Effector memory CD8-positive, alpha-beta T cell (primary cell): ENCODE results near the gene TTC27.

Experiments
- ATAC-seq: fragments of 150-1000 bp; cut with Tn5 transposase; replicated peaks from 2 replicates; pipeline ENCODE4 v1.10.0; 2021; ENCODE audit warnings: mild to moderate bottlenecking, moderate library complexity
- DNase-seq, 3 experiments: peaks; one replicate each; pipeline ENCODE4 v3.0.0; 2021
- H3K27ac Mint-ChIP-seq, 2 donors: one replicate each; pipeline ENCODE4 v1.8.0; 2022; ENCODE audit warnings: mild to moderate bottlenecking in 2 of 2, mixed read lengths in 2 of 2, moderate library complexity in 2 of 2
- H3K27me3 Mint-ChIP-seq, 2 donors: one replicate each; pipeline ENCODE4 v1.8.0; 2022; ENCODE audit warnings: mixed read lengths in 2 of 2
- H3K36me3 Mint-ChIP-seq: one replicate; pipeline ENCODE4 v1.8.0; 2022; ENCODE audit warnings: mild to moderate bottlenecking, moderate library complexity, mixed read lengths; ENCODE audit not compliant: insufficient read depth
- H3K4me1 Mint-ChIP-seq, 2 donors: one replicate each; pipeline ENCODE4 v1.8.0; 2022; ENCODE audit warnings: low read depth in 2 of 2, mixed read lengths in 2 of 2
- H3K4me3 Mint-ChIP-seq, 2 donors: one replicate each; pipeline ENCODE4 v1.8.0; 2022; ENCODE audit warnings: mild to moderate bottlenecking in 2 of 2, mixed read lengths in 2 of 2, moderate library complexity in 2 of 2
- H3K9me3 Mint-ChIP-seq, 2 donors: one replicate each; pipeline ENCODE4 v1.8.0; 2022; ENCODE audit warnings: mixed read lengths in 2 of 2

TTC27 gene

DNA sequence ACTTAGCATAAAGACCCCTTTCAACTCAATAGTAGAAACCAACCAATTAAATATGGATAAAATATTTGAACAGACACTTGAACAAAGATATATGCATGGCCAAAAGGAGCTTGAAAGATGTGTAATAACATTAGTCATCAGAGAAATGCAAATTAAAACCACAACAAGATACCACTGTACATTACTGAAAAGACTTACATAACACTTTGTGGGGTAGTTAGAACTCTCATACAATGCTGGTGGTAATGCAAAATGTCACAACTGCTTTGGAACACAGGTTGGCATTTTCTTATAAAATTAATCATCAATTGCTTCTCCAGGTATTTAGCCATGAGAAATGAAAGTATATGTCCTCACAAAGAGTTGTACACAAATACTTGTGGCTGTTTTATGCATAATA is 60.7 kb downstream of the TTC27 start:
- H3K36me3 Mint-ChIP-seq, result peaks cover 3% of the 10 kb centered on the region
- no peaks in the 10 kb centered on the region for H3K4me1 Mint-ChIP-seq
- DNase-seq, result no peak
- no peaks in the 10 kb centered on the region for H3K9me3 Mint-ChIP-seq
- H3K27ac Mint-ChIP-seq, result no peak overlapping the region
- ATAC-seq, result no peak
- H3K4me3 Mint-ChIP-seq, result no peak overlapping the region
- H3K27me3 Mint-ChIP-seq, result no peaks in the 10 kb centered on the region

DNA sequence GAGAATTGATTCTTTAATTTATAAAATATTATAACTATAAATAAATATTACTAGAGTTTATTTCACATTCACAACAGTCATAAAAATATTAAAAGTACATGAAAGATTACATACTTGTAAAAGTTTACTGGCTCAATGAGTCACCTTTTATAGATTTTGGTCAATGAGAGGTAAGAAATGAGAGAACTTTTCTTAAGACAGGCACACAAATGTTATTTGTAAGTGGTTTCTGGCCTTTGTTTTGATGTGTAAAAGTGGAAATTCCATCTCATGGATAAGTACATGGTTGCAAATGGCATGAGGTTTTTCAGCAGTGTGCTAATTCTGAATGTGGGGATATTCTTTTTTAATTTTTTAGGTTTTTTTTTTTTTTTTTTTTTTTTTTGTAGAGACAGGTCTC is 63.8 kb downstream of the TTC27 start:
- H3K36me3 Mint-ChIP-seq, result peaks cover 7% of the 10 kb centered on the region
- no peaks in the 10 kb centered on the region for H3K4me1 Mint-ChIP-seq
- no peaks in the 10 kb centered on the region for H3K27me3 Mint-ChIP-seq
- ATAC-seq, result no peak
- H3K9me3 Mint-ChIP-seq, result no peaks in the 10 kb centered on the region
- H3K27ac Mint-ChIP-seq, result no peak overlapping the region
- no peak overlapping the region for H3K4me3 Mint-ChIP-seq
- no peak for DNase-seq

DNA sequence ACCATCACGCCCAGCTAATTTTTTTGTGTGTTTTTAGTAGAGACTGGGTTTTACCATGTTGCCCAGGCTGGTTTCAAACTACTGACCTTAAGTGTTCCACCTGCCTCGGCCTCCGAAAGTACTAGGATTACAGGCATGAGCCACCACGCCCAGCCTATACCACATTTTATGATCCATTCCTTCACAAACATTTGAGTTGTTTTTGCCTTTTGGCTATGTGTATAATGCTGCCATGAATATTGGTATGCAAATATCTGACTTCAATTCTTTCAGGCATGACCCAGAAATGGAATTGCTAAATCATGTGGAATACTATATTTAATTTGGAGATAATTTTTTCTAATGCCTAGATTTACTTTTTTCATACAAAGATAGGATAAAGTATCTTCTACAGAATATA is 68.6 kb downstream of the TTC27 start:
- Mint-ChIP-seq H3K36me3 (peaks cover 12% of the 10 kb centered on the region), H3K4me3 (no peak overlapping the region), H3K27ac (no peak overlapping the region), H3K9me3 (no peaks in the 10 kb centered on the region), H3K4me1 (peaks cover 0 to 1% of the 10 kb centered on the region in 2 donors), H3K27me3 (no peaks in the 10 kb centered on the region)
- ATAC-seq (no peak), DNase-seq (no peak)

DNA sequence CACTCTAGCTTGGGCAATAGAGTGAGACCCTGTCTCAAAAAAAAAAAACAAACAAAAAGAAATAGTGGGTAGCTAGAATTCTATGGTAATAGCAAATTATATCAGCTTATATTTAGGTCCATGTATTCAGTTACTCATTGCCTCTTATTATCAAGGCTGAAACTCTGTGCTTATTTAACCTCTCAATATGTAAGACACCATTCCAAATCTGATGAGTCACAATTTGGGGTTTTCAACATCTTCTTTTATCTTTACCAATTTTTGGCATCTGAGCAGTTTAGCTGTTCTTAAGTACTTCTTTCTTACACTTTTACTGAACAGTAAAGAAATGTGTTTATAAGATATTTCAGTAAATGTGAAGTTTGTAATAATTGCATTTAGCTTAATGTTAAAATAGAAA is 69.3 kb downstream of the TTC27 start:
- Mint-ChIP-seq H3K4me1 (peaks cover 0 to 2% of the 10 kb centered on the region in 2 donors), H3K27ac (peak overlapping the region in 1 of 2 donors; percentile 49), H3K9me3 (no peaks in the 10 kb centered on the region), H3K4me3 (no peak overlapping the region), H3K27me3 (no peaks in the 10 kb centered on the region), H3K36me3 (peaks cover 12% of the 10 kb centered on the region)
- ATAC-seq, result no peak
- DNase-seq, result no peak

DNA sequence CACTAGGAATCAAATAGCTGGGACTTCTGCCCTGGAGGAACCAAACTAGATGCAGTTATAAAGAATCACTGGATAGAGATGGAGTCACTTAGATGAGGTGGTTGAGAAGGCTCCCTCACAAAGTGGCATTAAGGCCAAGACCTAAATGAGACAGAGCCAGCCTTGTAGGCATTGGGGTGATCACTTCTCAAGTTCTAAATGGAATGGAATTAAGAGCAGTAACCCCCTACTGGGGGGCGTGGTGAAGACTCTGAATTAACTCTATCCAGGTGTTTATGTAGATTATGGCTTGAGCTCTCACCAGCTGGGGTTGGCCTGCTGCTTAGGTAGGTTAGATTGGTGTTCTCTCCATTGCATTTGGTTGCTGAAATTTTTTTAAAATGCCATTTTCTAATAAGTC is 71.3 kb downstream of the TTC27 start:
- Mint-ChIP-seq H3K27me3 (no peaks in the 10 kb centered on the region), H3K9me3 (no peaks in the 10 kb centered on the region), H3K4me3 (no peak overlapping the region), H3K27ac (no peak overlapping the region), H3K4me1 (peaks cover 0 to 2% of the 10 kb centered on the region in 2 donors), H3K36me3 (peaks cover 17% of the 10 kb centered on the region)
- no peak for DNase-seq
- ATAC-seq, result no peak

DNA sequence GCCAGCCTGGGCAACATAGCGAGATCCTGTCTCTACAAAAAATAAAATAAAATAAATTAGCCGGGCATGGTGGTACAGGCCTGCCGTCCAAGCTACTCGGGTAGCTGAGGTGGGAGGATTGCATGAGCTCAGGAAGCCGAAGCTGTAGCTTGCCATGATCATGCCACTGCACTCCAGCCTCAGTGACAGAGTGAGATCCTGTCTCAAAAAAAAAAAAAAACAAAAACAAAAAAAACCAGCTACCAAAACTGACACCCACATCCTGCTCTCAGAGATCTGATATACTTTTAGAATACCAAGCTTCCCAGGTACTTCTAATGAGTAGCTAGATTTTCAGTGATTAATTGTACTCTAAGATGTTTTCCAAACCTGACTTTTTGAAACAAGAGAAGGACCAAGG is 74.0 kb downstream of the TTC27 start:
- Mint-ChIP-seq H3K36me3 (peaks cover 29% of the 10 kb centered on the region), H3K27me3 (no peaks in the 10 kb centered on the region)
- ATAC-seq, result no peak

DNA sequence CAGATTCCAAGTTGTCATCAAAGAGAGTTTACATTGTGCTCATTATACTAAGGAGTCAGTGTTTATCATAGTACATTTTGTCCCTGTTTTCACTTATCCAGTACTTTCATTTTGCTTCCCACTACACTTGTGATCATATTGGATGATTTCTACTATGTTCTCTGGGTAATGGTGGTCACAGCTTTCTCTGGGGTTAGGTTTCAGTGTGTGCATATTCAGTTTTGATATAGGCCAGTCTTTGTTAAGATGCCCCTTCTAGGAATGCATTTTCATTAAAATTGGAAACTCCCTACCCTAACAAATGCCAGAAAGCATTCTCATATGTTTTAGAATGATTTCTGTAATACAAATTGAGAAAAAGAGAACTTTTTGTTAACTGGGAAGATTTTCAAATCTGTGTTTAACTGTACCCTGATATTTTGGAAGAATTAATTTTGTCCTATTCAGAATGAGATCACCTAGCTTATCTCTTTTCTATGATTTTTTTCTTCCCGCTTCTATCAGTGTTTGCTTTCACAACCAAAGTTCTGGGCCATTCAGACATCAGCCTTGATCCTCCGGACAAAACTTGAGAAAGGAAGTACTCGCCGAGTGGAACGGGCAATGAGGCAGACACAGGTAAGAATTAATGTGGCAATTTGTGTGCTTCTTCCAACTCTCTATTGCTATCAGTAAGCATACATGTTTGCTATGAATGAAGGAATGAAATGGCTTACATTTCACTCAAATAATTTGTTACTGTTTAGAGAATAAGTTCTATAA is 74.6 kb downstream of the TTC27 start:
- DNase-seq (no peak), ATAC-seq (no peak)
- Mint-ChIP-seq H3K27ac (peak overlapping the region in 1 of 2 donors; percentile 49), H3K4me3 (no peak overlapping the region), H3K36me3 (peaks cover 30% of the 10 kb centered on the region), H3K27me3 (no peaks in the 10 kb centered on the region), H3K4me1 (peaks cover 0 to 2% of the 10 kb centered on the region in 2 donors), H3K9me3 (no peaks in the 10 kb centered on the region)

More for the DNA sequence above, 74.0 kb downstream of the TTC27 start:
- H3K4me3 Mint-ChIP-seq, result no peak overlapping the region
- peak overlapping the region in 1 of 2 donors; percentile 49 for H3K27ac Mint-ChIP-seq
- DNase-seq, result no peak
- peaks cover 0 to 2% of the 10 kb centered on the region in 2 donors for H3K4me1 Mint-ChIP-seq
- H3K9me3 Mint-ChIP-seq, result no peaks in the 10 kb centered on the region

DNA sequence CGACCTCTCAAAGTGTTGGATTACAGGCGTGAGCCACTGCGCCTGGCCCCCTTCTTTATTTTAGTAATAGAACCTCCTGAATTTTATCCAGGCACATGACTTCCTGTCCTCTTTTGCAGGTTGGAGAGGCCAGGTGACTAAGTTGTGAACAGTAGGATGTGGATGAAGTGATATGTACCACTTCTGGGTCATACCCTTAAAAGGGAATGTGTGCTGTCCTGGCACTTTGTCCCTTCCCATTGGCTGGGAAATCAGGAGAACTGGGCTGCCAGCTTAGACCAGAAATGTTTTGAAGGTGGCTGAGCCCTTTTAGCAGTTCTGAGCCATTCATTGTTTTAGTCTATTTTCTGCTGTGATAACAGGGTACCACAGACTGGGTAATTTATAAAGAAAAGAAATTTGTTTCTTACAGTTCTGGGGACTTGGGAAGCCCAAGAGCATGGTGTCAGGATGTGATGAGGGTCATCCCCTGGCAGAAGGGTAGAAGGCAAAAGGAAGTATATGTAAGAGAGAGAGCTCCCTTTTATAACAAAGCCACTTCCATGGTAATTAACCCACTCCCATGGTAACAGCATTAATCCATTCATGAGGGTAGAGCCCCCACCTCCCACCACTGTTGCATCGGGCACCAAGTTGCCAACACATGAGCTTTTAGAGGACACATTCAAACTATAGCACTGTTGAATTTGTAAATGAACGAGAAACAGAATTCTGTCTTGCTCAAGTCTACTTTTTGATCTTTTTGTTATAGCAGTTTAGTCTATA is 79.1 kb downstream of the TTC27 start:
- DNase-seq (no peak), ATAC-seq (no peak)
- no peaks in the 10 kb centered on the region for H3K27me3 Mint-ChIP-seq
- no peaks in the 10 kb centered on the region for H3K4me1 Mint-ChIP-seq
- H3K36me3 Mint-ChIP-seq, result peaks cover 43% of the 10 kb centered on the region
- H3K27ac Mint-ChIP-seq, result no peak overlapping the region
- no peak overlapping the region for H3K4me3 Mint-ChIP-seq
- H3K9me3 Mint-ChIP-seq, result no peaks in the 10 kb centered on the region

DNA sequence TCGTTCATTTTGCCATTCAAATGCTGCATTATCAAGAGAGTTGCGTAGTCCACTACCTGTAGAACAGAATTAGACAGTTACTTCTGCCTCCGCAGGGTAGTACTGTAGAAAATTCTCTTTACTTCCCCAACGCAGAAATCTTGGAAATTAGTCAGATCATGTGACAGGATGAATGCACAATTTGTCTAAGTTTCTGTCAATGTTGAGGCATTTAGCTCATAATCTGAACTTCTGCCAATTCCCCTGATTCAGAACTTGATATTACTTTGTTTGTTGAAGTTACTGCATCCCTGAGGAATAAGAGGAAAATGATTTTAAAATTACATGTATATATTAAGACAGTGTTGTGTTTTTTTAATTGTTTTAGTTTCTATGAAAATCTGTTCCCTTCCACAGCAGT is 83.4 kb downstream of the TTC27 start:
- peaks cover 26% of the 10 kb centered on the region for H3K36me3 Mint-ChIP-seq
- no peaks in the 10 kb centered on the region for H3K27me3 Mint-ChIP-seq
- peaks cover 8 to 11% of the 10 kb centered on the region in 2 donors for H3K4me1 Mint-ChIP-seq
- H3K4me3 Mint-ChIP-seq, result no peak overlapping the region
- H3K9me3 Mint-ChIP-seq, result peaks cover 0 to 9% of the 10 kb centered on the region in 2 donors
- no peak for ATAC-seq
- DNase-seq, result no peak
- no peak overlapping the region for H3K27ac Mint-ChIP-seq

DNA sequence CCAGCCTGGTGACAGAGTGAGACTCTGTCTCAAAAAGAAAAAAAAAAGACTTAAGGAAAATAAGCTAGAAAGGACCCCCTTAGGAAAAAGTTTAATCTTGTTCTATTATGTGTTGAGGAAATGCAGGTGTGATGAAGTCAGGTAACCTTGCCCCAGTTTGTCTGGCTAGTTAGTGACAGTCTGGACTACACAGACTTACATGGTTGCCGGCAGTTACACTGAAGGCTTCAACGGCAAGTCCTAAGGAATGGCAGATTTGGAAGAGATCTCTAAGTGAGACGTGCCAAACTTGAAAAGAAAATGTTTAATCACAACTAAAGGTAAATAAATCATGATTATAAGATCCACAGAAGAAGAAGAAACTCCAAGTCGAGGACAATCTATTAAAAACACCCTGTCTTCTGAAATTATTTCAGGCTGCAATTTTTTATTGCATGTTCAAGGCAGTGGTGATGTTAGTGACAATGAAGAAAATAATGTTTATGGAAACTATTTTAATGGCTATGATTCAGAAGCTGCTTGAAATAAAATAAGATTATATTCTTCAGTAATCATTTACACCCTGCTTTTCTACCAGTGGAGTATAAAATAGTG is 84.2 kb downstream of the TTC27 start:
- peaks cover 8 to 11% of the 10 kb centered on the region in 2 donors for H3K4me1 Mint-ChIP-seq
- H3K9me3 Mint-ChIP-seq, result peaks cover 0 to 9% of the 10 kb centered on the region in 2 donors
- no peak overlapping the region for H3K4me3 Mint-ChIP-seq
- peak overlapping the region in 1 of 2 donors; percentile 4 for H3K27ac Mint-ChIP-seq
- peaks cover 25% of the 10 kb centered on the region for H3K36me3 Mint-ChIP-seq
- no peaks in the 10 kb centered on the region for H3K27me3 Mint-ChIP-seq
- DNase-seq (no peak), ATAC-seq (no peak)

DNA sequence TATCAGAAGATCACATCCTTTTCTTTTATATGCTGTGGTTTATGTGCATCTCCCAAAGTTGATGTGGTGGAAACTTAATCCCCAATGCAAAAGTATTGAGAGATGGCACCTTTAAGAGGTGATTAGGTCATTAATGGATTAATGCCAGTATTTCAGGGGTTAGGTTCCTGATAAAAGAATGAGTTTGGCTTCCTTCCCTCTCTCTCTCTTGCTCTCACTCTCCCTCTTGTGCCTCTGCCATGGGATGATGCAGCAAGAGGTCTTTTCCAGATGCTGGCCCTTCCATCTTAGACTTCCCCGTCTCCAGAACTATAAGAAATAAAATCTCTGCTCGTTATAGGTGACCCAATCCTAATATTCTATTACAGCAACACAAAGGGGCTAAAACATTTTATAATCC is 85.0 kb downstream of the TTC27 start:
- no peak overlapping the region for H3K4me3 Mint-ChIP-seq
- DNase-seq, result no peak
- H3K36me3 Mint-ChIP-seq, result peaks cover 24% of the 10 kb centered on the region
- H3K27me3 Mint-ChIP-seq, result no peaks in the 10 kb centered on the region
- no peak for ATAC-seq
- peaks cover 0 to 9% of the 10 kb centered on the region in 2 donors for H3K9me3 Mint-ChIP-seq
- peaks cover 8 to 11% of the 10 kb centered on the region in 2 donors for H3K4me1 Mint-ChIP-seq
- H3K27ac Mint-ChIP-seq, result no peak overlapping the region

DNA sequence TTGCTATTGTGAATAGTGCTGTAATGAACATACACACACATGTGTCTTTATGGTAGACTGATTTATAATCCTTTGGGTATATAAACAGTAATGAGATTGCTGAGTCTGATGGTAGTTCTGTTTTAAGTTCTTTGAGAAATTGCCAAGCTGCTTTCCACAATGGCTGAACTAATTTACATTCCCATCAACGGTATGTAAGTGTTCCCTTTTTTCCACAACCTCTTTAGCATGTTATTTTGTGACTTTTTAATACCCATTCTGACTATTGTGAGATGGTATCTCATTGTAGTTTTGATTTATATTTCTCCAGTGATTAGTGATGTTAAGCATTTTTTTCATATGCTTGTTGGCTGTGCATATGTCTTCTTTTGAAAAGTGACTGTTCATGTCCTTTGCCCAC is 86.7 kb downstream of the TTC27 start:
- Mint-ChIP-seq H3K27me3 (no peaks in the 10 kb centered on the region), H3K27ac (no peak overlapping the region), H3K4me3 (no peak overlapping the region), H3K9me3 (peaks cover 0 to 9% of the 10 kb centered on the region in 2 donors), H3K36me3 (peaks cover 24% of the 10 kb centered on the region), H3K4me1 (peaks cover 11 to 15% of the 10 kb centered on the region in 2 donors)
- DNase-seq (no peak), ATAC-seq (no peak)

DNA sequence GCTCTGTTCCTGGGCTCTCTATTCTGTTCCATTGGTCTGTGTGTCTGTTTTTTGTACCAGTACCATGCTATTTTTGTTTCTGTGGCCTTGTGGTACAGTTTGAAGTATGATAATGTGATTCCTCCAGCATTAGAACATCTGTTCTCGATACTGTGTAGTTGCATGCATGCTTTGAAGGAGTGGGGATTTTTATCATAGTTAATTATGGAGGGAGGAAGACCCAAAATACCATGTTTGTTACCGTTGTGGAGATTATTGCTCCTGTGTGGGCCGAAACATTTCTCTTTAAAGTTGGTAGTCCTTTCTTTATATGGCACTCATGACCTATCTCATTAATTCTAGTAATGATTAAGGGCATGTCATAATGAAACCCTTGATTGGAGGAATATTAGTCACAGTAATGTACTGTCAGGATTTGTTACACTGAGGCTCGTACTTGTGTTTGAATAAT is 87.6 kb downstream of the TTC27 start:
- Mint-ChIP-seq H3K27ac (no peak overlapping the region), H3K4me3 (no peak overlapping the region), H3K36me3 (peaks cover 18% of the 10 kb centered on the region), H3K4me1 (peaks cover 14 to 15% of the 10 kb centered on the region in 2 donors), H3K9me3 (peaks cover 0 to 9% of the 10 kb centered on the region in 2 donors), H3K27me3 (no peaks in the 10 kb centered on the region)
- ATAC-seq, result no peak
- DNase-seq, result no peak
